Rectal smooth muscle tissue (tissue), 1 donor: ENCODE results near the gene SCG5.

Experiments
- H3K27ac ChIP-seq: one replicate; pipeline ENCODE4 v1.7.0; 2013; ENCODE audit warnings: low read depth, low read length, inconsistent platforms
- H3K27me3 ChIP-seq: one replicate; pipeline ENCODE4 v1.7.0; 2013; ENCODE audit warnings: low read length; ENCODE audit not compliant: control insufficient read depth, insufficient read depth
- H3K36me3 ChIP-seq: one replicate; pipeline ENCODE4 v1.7.0; 2013; ENCODE audit warnings: low read length; ENCODE audit not compliant: control insufficient read depth, insufficient read depth
- H3K4me1 ChIP-seq: one replicate; pipeline ENCODE4 v1.7.0; 2013; ENCODE audit warnings: low read length; ENCODE audit not compliant: control insufficient read depth, insufficient read depth
- H3K4me3 ChIP-seq: one replicate; pipeline ENCODE4 v1.7.0; 2013; ENCODE audit warnings: low read length
- H3K9ac ChIP-seq: one replicate; pipeline ENCODE4 v1.7.0; 2013; ENCODE audit warnings: low read length

The SCG5 gene

DNA sequence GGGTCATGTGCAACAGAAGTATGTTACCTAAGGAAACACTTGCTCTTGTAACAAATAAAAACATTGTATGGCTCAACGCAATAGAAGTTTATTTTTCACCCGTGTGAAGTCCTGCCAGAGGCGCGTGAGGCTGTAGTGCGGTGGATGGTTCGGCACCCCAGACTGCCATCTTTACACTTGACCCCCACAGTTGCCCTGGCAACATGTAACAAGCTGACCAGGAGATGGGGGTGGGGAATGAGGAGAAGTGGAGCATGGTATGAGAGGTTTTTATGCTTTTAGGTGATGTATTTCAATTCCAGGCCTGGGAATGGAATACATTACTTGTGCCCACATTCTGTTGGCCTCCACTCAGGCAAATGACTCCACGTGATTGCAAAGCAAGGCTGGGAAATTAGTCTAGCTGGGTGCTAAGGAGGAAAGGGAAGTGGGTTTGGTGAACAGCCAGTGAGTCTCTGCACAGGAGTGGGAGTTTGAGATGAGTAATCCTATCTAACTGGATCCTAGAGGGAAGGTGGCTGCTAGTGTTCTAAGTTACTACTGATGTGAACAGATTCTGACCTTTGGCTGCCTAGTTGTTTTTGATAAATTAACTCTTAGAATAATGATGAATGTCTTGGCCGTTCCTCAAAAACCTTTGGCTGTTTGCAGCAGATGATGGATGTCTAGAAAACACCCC, 42.5 kb downstream of the SCG5 start:
- Histone ChIP-seq H3K27me3 (no peaks in the 10 kb centered on the region), H3K4me3 (no peak overlapping the region), H3K4me1 (no peaks in the 10 kb centered on the region), H3K9ac (no peak overlapping the region), H3K36me3 (no peaks in the 10 kb centered on the region), H3K27ac (no peak overlapping the region)

DNA sequence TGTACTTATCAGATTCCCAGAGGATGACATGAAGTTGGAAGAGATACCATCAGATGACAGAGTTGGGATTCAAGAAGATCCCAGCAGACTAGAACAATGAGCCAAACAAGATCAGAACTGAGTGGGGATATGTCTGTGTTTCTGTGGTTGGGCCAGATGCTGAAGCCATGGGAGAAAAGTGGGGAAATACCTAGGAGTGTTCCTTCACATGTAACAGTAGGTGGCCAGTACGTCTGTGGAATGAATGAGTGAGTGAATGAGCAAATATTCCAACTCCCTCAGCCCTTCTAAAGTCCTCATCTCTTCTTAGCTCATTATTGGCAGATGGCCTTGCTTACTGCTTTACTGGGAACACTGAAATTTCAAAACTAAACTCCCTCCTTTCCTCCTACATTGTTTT, 44.1 kb downstream of the SCG5 start:
- H3K9ac ChIP-seq, result no peak overlapping the region
- no peak overlapping the region for H3K27ac ChIP-seq

DNA sequence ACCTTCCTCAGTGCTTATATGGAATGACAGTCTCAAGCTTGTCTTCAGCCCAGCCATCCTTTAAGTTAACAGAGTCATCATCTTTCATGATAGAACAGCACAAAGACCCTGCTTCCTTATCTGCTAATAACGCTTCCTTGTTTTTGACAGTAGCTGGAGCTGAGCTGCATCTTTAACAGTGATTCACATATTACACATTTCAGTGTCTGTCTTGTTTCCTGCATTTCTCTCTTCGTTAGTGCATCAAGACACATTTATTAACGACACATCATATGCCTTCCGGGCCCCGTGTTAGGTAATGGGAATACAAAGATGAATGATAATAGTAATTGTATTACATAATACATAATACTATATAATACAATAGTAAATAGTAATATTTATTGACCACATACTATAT, 46.0 kb downstream of the SCG5 start:
- no peak overlapping the region for H3K9ac ChIP-seq
- no peaks in the 10 kb centered on the region for H3K27me3 ChIP-seq
- no peaks in the 10 kb centered on the region for H3K4me1 ChIP-seq
- H3K36me3 ChIP-seq, result no peaks in the 10 kb centered on the region
- no peak overlapping the region for H3K27ac ChIP-seq
- H3K4me3 ChIP-seq, result no peak overlapping the region

More for the DNA sequence above, 44.1 kb downstream of the SCG5 start:
- Histone ChIP-seq H3K36me3 (no peaks in the 10 kb centered on the region), H3K27me3 (no peaks in the 10 kb centered on the region), H3K4me1 (no peaks in the 10 kb centered on the region), H3K4me3 (no peak overlapping the region)

DNA sequence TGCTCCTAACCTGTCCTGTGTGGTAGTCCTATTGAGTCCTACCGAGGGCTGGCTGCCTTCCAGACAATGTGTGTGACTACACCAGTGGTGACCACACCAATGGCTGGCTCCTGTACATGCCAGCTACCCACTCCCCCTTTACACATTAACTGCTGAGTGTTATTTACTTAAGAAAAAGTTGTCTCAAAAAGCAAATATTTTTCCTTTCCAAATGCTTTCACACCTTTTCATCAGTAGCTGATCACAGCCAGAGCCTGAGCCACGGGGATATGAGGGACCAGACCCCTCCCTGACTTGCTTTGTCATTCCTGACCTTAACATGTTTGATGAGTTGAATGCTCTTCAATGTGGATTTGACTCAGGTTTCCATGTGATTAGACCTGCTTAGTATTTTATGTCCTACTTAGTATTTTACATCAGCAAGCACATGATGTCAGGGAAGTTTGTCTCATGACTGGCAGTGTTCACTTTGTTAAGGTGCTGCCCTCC, 46.7 kb downstream of the SCG5 start:
- Histone ChIP-seq H3K36me3 (no peaks in the 10 kb centered on the region), H3K4me1 (no peaks in the 10 kb centered on the region), H3K4me3 (no peak overlapping the region), H3K27me3 (no peaks in the 10 kb centered on the region), H3K27ac (no peak overlapping the region), H3K9ac (no peak overlapping the region)

DNA sequence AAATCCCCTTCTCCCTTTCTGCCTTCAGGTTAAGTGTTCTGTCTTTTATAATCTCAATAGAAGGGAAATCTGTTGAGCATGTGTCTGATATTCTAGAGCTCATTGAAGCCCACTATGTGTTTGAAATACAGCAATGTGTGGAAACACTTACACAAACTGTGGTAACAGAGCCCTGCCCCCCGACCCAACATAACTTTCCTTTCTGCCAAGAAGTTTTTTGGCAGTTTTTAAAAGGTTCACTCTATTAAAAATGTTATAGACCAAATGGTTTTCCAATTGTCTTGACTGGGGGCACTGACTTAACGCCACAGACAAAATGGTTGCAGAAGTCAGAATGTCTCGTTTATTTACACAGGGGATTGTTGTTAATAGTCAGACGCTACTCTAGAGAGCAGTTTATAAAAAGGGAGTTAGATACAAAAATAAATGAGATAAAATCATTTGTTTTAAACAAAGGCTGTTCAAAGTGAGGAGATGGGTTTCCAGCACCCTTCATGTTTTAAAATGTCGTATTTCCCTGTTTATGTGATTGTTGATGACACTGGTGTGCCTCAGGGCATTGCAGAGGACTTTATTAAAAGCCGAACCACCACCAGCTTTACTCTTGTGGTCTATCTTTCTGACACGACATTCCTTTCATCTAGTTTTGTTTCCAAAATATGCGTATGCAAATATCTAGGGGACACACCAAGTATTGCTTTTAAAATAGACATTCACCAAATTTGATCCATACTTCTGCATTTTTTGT, 49.6 kb downstream of the SCG5 start:
- H3K4me1 ChIP-seq, result no peaks in the 10 kb centered on the region
- no peak overlapping the region for H3K9ac ChIP-seq
- no peaks in the 10 kb centered on the region for H3K36me3 ChIP-seq
- no peaks in the 10 kb centered on the region for H3K27me3 ChIP-seq
- H3K4me3 ChIP-seq, result no peak overlapping the region
- no peak overlapping the region for H3K27ac ChIP-seq

DNA sequence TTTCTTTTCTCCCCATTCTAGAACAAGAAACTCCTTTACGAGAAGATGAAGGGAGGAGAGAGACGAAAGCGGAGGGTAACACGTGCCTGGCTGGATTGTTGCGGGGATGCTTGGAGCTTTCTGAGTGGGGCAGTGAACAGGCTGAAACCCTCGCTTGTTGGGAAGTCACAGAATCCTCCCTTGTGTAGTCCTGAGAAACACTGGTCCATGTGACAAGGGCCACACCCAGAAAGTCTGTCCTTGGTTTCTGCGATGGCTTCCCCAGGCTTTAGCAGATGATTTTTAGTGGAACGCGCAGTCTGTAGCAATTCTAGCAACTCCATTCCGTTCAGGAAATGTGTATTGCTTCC, 50.2 kb downstream of the SCG5 start:
- no peaks in the 10 kb centered on the region for H3K27me3 ChIP-seq
- no peak overlapping the region for H3K4me3 ChIP-seq
- no peak overlapping the region for H3K9ac ChIP-seq
- H3K36me3 ChIP-seq, result no peaks in the 10 kb centered on the region
- no peaks in the 10 kb centered on the region for H3K4me1 ChIP-seq
- H3K27ac ChIP-seq, result no peak overlapping the region

DNA sequence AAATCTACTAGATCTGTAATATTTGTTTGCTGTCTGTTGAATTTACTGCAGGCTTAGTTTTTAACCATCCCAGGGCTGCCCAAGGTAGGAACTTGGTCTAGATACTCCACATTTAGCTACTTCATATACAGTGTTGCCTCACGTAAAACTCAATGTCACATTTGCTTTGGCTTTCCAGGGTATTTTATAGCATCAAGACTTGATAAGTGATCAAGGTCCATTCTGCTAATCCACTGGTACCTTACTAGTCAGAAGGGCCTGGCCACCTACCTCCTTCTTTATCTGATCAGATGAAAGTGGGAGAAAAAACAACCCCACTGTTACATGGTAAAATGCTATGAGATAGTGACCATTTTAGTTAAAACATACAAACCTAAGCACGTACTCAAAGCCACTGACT, 50.8 kb downstream of the SCG5 start:
- H3K4me1 ChIP-seq, result no peaks in the 10 kb centered on the region
- no peak overlapping the region for H3K9ac ChIP-seq
- H3K27me3 ChIP-seq, result no peaks in the 10 kb centered on the region
- H3K4me3 ChIP-seq, result no peak overlapping the region
- no peaks in the 10 kb centered on the region for H3K36me3 ChIP-seq
- H3K27ac ChIP-seq, result no peak overlapping the region

GRCh38 chr15:32694222-32694983, 52.9 kb downstream of the SCG5 start:
- H3K4me1 ChIP-seq, result no peaks in the 10 kb centered on the region
- no peak overlapping the region for H3K27ac ChIP-seq
- H3K9ac ChIP-seq, result no peak overlapping the region
- no peaks in the 10 kb centered on the region for H3K36me3 ChIP-seq
- H3K4me3 ChIP-seq, result no peak overlapping the region
- no peaks in the 10 kb centered on the region for H3K27me3 ChIP-seq

DNA sequence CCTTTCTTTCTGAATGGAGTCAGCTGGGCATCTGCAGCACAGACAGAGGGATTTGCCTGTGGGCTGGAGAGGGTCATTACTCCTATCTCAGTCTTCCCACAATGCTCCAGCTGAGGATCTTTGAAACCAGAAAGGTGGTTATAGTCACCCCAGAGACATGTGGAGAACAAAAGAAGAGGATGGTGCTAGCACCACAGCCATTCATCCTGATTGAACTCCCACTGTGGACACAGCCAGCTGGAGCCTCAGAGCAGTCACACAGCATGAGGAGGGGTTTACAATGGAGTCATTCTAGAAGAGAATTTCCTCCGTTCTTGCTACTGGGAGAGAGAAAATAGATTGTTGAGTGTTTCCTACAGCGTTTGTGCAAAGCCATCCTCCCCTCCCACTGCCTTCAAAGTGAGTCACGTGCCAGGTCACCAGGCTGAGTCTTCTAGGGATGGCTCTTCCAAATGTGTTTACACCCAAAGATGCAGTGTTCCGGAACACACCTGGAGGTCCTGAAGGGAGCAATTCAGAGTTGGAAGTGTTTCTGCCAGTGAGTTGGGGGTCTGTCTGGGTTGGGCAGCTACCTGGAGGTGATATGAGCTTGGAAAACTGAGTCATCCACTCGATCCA, 57.4 kb downstream of the SCG5 start:
- Histone ChIP-seq H3K4me3 (no peak overlapping the region), H3K27me3 (no peaks in the 10 kb centered on the region), H3K27ac (no peak overlapping the region), H3K4me1 (no peaks in the 10 kb centered on the region), H3K36me3 (no peaks in the 10 kb centered on the region), H3K9ac (no peak overlapping the region)

GRCh38 chr15:32700501-32701150, 59.1 kb downstream of the SCG5 start:
- H3K9ac ChIP-seq, result no peak overlapping the region
- no peak overlapping the region for H3K4me3 ChIP-seq
- no peaks in the 10 kb centered on the region for H3K4me1 ChIP-seq
- H3K27ac ChIP-seq, result no peak overlapping the region
- no peaks in the 10 kb centered on the region for H3K36me3 ChIP-seq
- no peaks in the 10 kb centered on the region for H3K27me3 ChIP-seq

GRCh38 chr15:32701863-32702262, 60.4 kb downstream of the SCG5 start:
- no peak overlapping the region for H3K9ac ChIP-seq
- H3K4me1 ChIP-seq, result no peaks in the 10 kb centered on the region
- H3K27ac ChIP-seq, result no peak overlapping the region
- H3K4me3 ChIP-seq, result no peak overlapping the region
- no peaks in the 10 kb centered on the region for H3K36me3 ChIP-seq
- no peaks in the 10 kb centered on the region for H3K27me3 ChIP-seq
